Activated T-helper 2 cell treated with anti-CD3 and anti-CD28 coated beads, Interferon-gamma antibody, Interleukin-2, Interleukin-4, amounts not matched to agents 10 μg/mL and 5 μg/mL and 100 μg/mL, durations not matched to agents 14 hours and 24 hours and 36 hours (primary cell): Measurements from ENCODE around the gene TRIO. TPM values are rescaled to one million over a fixed set of nuclear protein-coding genes. Genes with fewer than 3 reads are reported as not detected.

ENCODE experiments used
- DNase-seq: peaks from one replicate; pipeline ENCODE4 v3.0.0; 2021; ENCODE audit warnings: low spot score
- H3K27ac Mint-ChIP-seq: one replicate; pipeline ENCODE4 v1.8.0; 2021; ENCODE audit warnings: mixed read lengths
- H3K27me3 Mint-ChIP-seq: one replicate; pipeline ENCODE4 v1.8.0; 2021; ENCODE audit warnings: low read depth, mixed read lengths
- H3K36me3 Mint-ChIP-seq: one replicate; pipeline ENCODE4 v1.8.0; 2021; ENCODE audit warnings: low read depth, mixed read lengths
- H3K4me1 Mint-ChIP-seq: one replicate; pipeline ENCODE4 v1.8.0; 2021; ENCODE audit warnings: low read depth, mixed read lengths
- H3K4me3 Mint-ChIP-seq: one replicate; pipeline ENCODE4 v1.8.0; 2021; ENCODE audit warnings: low read depth, mild to moderate bottlenecking, moderate library complexity, mixed read lengths
- H3K9me3 Mint-ChIP-seq: one replicate; pipeline ENCODE4 v1.8.0; 2021; ENCODE audit warnings: mixed read lengths
- intact Hi-C: fragments of 100-400 bp; cut with micrococcal nuclease; formaldehyde crosslinking; loops from one replicate; pipeline ENCODE4 v1.15.1; 2023
- total RNA-seq: library from RNA; stranded (reverse); gene quantifications from 2 replicates; pipeline ENCODE4 v1.2.3, GENCODE V29; 2022

Gene TRIO
- total RNA-seq, 1 donor from 2014 or later = 28.7 TPM

- no peak overlapping the region for H3K27ac Mint-ChIP-seq
- no peaks in the 10 kb centered on the region for H3K36me3 Mint-ChIP-seq
- no peaks in the 10 kb centered on the region for H3K27me3 Mint-ChIP-seq
- peaks cover 6% of the 10 kb centered on the region for H3K4me1 Mint-ChIP-seq
- no peaks in the 10 kb centered on the region for H3K9me3 Mint-ChIP-seq
- DNase-seq = no peak
- intact Hi-C loops = no loop called here
- no peak overlapping the region for H3K4me3 Mint-ChIP-seq
Measured at GRCh38 chr5:14460844-14461398, 317.8 kb downstream of the TRIO start.

GRCh38 chr5:14462681-14463080 lies 319.5 kb downstream of the TRIO start:
- Mint-ChIP-seq H3K36me3 (no peaks in the 10 kb centered on the region), H3K27ac (no peak overlapping the region), H3K4me3 (no peak overlapping the region), H3K27me3 (no peaks in the 10 kb centered on the region), H3K4me1 (peaks cover 6% of the 10 kb centered on the region), H3K9me3 (no peaks in the 10 kb centered on the region)
- intact Hi-C loops = no loop called here
- DNase-seq = no peak

- Mint-ChIP-seq H3K27ac (no peak overlapping the region), H3K36me3 (no peaks in the 10 kb centered on the region), H3K4me3 (no peak overlapping the region), H3K4me1 (peaks cover 8% of the 10 kb centered on the region), H3K27me3 (peaks cover 1% of the 10 kb centered on the region), H3K9me3 (no peaks in the 10 kb centered on the region)
- intact Hi-C loops = no loop called here
- DNase-seq = no peak
Measured at GRCh38 chr5:14463629-14464028, 320.5 kb downstream of the TRIO start.

GRCh38 chr5:14464096-14464495 lies 321.0 kb downstream of the TRIO start:
- Mint-ChIP-seq H3K27me3 (peaks cover 1% of the 10 kb centered on the region), H3K4me1 (peaks cover 8% of the 10 kb centered on the region), H3K4me3 (no peak overlapping the region), H3K36me3 (no peaks in the 10 kb centered on the region), H3K9me3 (no peaks in the 10 kb centered on the region), H3K27ac (no peak overlapping the region)
- intact Hi-C loops = no loop called here
- no peak for DNase-seq

- intact Hi-C loops = no loop called here
- Mint-ChIP-seq H3K36me3 (no peaks in the 10 kb centered on the region), H3K4me3 (no peak overlapping the region), H3K27me3 (peaks cover 1% of the 10 kb centered on the region), H3K27ac (no peak overlapping the region), H3K4me1 (peaks cover 8% of the 10 kb centered on the region), H3K9me3 (no peaks in the 10 kb centered on the region)
- no peak for DNase-seq
Measured at GRCh38 chr5:14464671-14465070, 321.5 kb downstream of the TRIO start.

- intact Hi-C loops = no loop called here
- peaks cover 1% of the 10 kb centered on the region for H3K27me3 Mint-ChIP-seq
- no peak overlapping the region for H3K27ac Mint-ChIP-seq
- H3K9me3 Mint-ChIP-seq = no peaks in the 10 kb centered on the region
- no peak for DNase-seq
- H3K36me3 Mint-ChIP-seq = no peaks in the 10 kb centered on the region
- H3K4me3 Mint-ChIP-seq = no peak overlapping the region
- peaks cover 8% of the 10 kb centered on the region for H3K4me1 Mint-ChIP-seq
Measured at GRCh38 chr5:14465116-14465515, 322.0 kb downstream of the TRIO start.

- Mint-ChIP-seq H3K27ac (no peak overlapping the region), H3K4me3 (no peak overlapping the region), H3K27me3 (peaks cover 2% of the 10 kb centered on the region), H3K4me1 (peaks cover 8% of the 10 kb centered on the region), H3K9me3 (no peaks in the 10 kb centered on the region), H3K36me3 (no peaks in the 10 kb centered on the region)
- DNase-seq = no peak
- intact Hi-C loops = no loop called here
Measured at GRCh38 chr5:14465776-14466175, 322.6 kb downstream of the TRIO start.

GRCh38 chr5:14467251-14467650 lies 324.1 kb downstream of the TRIO start:
- intact Hi-C loops = no loop called here
- Mint-ChIP-seq H3K36me3 (no peaks in the 10 kb centered on the region), H3K4me1 (peaks cover 11% of the 10 kb centered on the region), H3K27ac (no peak overlapping the region), H3K9me3 (no peaks in the 10 kb centered on the region), H3K4me3 (no peak overlapping the region), H3K27me3 (peaks cover 4% of the 10 kb centered on the region)
- DNase-seq = no peak

GRCh38 chr5:14467886-14468285 lies 324.7 kb downstream of the TRIO start:
- intact Hi-C loops = no loop called here
- Mint-ChIP-seq H3K9me3 (no peaks in the 10 kb centered on the region), H3K4me3 (no peak overlapping the region), H3K36me3 (no peaks in the 10 kb centered on the region), H3K27ac (no peak overlapping the region), H3K4me1 (peaks cover 11% of the 10 kb centered on the region), H3K27me3 (peaks cover 4% of the 10 kb centered on the region)
- DNase-seq = no peak

- intact Hi-C loops = no loop called here
- peaks cover 10% of the 10 kb centered on the region for H3K4me1 Mint-ChIP-seq
- peaks cover 4% of the 10 kb centered on the region for H3K27me3 Mint-ChIP-seq
- no peak overlapping the region for H3K27ac Mint-ChIP-seq
- no peak overlapping the region for H3K4me3 Mint-ChIP-seq
- no peaks in the 10 kb centered on the region for H3K36me3 Mint-ChIP-seq
- H3K9me3 Mint-ChIP-seq = no peaks in the 10 kb centered on the region
- DNase-seq = no peak
Measured at GRCh38 chr5:14469551-14470377, 326.6 kb downstream of the TRIO start.

- intact Hi-C loops = no loop called here
- H3K27me3 Mint-ChIP-seq = peaks cover 4% of the 10 kb centered on the region
- no peak overlapping the region for H3K4me3 Mint-ChIP-seq
- peaks cover 6% of the 10 kb centered on the region for H3K4me1 Mint-ChIP-seq
- no peak for DNase-seq
- H3K9me3 Mint-ChIP-seq = no peaks in the 10 kb centered on the region
- H3K27ac Mint-ChIP-seq = no peak overlapping the region
- no peaks in the 10 kb centered on the region for H3K36me3 Mint-ChIP-seq
Measured at GRCh38 chr5:14471507-14471906, 328.4 kb downstream of the TRIO start.

- Mint-ChIP-seq H3K4me3 (no peak overlapping the region), H3K9me3 (no peaks in the 10 kb centered on the region), H3K36me3 (no peaks in the 10 kb centered on the region), H3K27ac (no peak overlapping the region), H3K27me3 (peaks cover 4% of the 10 kb centered on the region), H3K4me1 (peaks cover 11% of the 10 kb centered on the region)
- intact Hi-C loops = no loop called here
- DNase-seq = no peak
Measured at GRCh38 chr5:14472986-14473567, 329.9 kb downstream of the TRIO start.

GRCh38 chr5:14475045-14475444 lies 331.9 kb downstream of the TRIO start:
- Mint-ChIP-seq H3K9me3 (no peaks in the 10 kb centered on the region), H3K4me3 (no peak overlapping the region), H3K4me1 (peaks cover 17% of the 10 kb centered on the region), H3K27ac (no peak overlapping the region), H3K27me3 (peaks cover 3% of the 10 kb centered on the region), H3K36me3 (peaks cover 7% of the 10 kb centered on the region)
- intact Hi-C loops = no loop called here
- no peak for DNase-seq
